Coronary artery (tissue), 2 donors: ENCODE results near the gene CDX2.

Experiments
- DNase-seq: peaks from one replicate; pipeline ENCODE4 v3.0.0-alpha.2; 2017; ENCODE audit warnings: low spot score
- H3K27ac ChIP-seq, 2 donors: fragments of 200-600 bp; sonication (generic); one replicate each; pipeline ENCODE4 v1.5.1; 2016 to 2019
- H3K4me3 ChIP-seq: fragments of 200-600 bp; sonication (generic); 2 replicates; pipeline ENCODE4 v1.5.1; 2016; ENCODE audit warnings: mild to moderate bottlenecking, moderate library complexity
- CTCF ChIP-seq: fragments of 200-600 bp; sonication (generic); IDR thresholded peaks from one replicate; pipeline ENCODE4 v1.5.1; 2019; ENCODE audit warnings: antibody characterized with exemption

Gene CDX2

DNA sequence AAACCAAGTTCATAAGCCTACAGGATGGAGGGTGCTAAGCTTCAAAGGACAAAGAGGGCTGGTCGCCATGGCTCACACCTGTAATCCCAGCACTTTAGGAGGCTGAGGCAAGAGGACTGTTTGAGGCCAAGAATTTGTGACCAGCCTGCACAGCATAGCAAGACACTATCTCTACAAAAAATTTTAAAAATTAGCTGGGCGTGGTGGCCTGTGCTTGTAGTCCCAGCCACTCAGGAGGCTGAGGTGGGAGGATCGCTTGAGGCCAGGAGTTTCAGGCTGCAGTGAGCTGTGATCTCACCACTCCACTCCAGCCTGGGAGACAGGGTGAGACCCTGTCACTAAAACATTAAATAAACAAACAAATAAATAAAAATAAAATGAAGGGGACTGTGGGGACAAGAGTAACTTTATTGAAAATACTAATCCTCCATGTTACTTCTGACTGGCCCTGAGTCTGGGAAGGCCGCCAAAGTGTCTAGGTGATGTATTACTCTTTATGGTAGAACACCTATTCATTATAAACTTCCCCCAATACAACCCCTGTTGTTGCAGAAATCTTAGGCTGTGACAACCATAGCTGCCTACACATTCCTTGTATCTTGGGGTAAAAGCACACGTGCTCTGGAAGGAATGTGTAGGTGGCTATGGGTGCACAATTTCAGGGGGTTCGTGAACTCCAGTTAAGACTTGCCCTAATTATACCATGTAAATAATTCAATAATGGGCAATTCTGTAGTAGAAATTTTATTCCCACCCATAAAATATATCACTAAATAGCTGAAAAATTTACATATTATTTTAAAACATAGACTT lies 34.0 kb upstream of the CDX2 start:
- H3K27ac ChIP-seq = no peak overlapping the region
- DNase-seq = no peak
- H3K4me3 ChIP-seq = no peak overlapping the region
- TF ChIP-seq CTCF = no peak

DNA sequence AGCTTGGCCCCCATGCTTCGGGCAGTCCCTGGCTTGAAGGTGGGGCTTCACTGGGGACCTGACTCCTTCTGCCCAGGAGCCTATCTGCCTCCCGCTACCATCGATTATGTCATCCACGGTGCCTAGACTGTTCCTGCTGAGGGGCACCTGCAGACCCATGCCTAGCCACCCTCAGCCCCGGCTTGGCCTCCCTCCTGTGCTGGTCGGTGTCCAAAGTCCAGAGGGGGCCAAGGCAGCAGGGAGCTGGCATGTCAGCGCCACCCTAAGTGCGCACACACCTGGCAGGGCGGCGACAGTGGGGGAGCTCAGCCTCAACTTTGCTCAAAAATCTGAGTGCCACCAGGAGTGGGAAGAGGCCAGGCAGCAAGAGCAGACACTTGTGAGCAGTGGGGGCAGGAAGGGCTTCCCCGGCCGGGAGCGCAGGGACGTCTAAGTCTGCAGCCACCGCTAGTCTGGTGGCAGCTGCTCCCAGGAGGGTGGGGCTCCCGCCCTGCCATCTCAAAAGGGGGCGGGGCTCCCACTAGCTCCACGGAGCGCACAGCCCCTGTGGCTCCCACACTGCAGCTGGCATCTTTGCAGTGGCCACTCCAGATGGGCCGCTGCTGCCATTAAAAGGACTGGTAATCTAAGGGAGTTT lies 32.8 kb upstream of the CDX2 start:
- no peak overlapping the region for H3K27ac ChIP-seq
- no peak overlapping the region for H3K4me3 ChIP-seq
- DNase-seq = no peak
- TF ChIP-seq CTCF = no peak

- no peak overlapping the region for H3K27ac ChIP-seq
- no peak for DNase-seq
Measured at GRCh38 chr13:28001049-28001448, 31.9 kb upstream of the CDX2 start.

GRCh38 chr13:28000567-28000966 lies 31.5 kb upstream of the CDX2 start:
- TF ChIP-seq CTCF = no peak
- Histone ChIP-seq H3K4me3 (no peak overlapping the region), H3K27ac (no peak overlapping the region)
- DNase-seq = no peak

More at GRCh38 chr13:28001049-28001448, 31.9 kb upstream of the CDX2 start:
- H3K4me3 ChIP-seq = no peak overlapping the region
- no peak for TF ChIP-seq CTCF

DNA sequence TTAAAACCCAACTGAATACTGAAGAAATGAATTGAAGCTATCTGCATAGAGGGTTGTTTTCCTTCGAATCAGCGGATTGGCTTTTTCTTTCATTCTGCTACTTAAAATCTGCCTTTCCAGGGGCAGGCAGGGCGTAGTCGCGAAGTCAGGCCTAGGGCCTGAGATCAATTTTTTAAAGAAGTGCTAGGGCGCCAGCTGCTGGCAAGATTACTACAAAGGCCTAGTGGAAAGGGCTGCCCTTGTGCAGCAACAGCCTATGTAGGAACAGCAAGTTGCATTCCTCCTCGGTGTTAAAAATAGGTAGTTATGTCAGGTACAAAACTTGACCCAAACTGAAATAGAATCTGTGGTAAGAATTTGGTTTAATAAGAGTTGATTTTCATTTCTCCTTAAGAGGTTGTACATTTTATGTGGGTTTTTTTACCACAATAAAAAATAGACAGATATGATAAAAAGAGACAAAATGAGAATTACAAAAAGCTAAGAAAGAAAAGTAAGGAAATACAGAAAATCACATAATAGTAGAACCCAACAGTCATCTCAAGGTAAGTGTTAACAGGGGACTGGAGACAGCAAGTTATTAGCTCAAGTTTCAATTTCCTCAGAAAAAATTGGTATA lies 28.9 kb upstream of the CDX2 start:
- Histone ChIP-seq H3K27ac (no peak overlapping the region), H3K4me3 (no peak overlapping the region)
- DNase-seq = no peak
- no peak for TF ChIP-seq CTCF

- Histone ChIP-seq H3K4me3 (no peak overlapping the region), H3K27ac (no peak overlapping the region)
- no peak for TF ChIP-seq CTCF
- no peak for DNase-seq
Measured at GRCh38 chr13:27991881-27992280, 22.8 kb upstream of the CDX2 start.

GRCh38 chr13:27988520-27988919 lies 19.4 kb upstream of the CDX2 start, which contains the start of gene URAD:
URAD (minus strand) TSS chr13:27988693; CDS start chr13:27988637, 56 bp downstream.
- H3K27ac ChIP-seq = no peak within 1 kb of the TSS
- H3K4me3 ChIP-seq = no peak within 1 kb of the TSS
- DNase-seq = no peak
- TF ChIP-seq CTCF = no peak
